Upper lobe of left lung (tissue), 6 donors: ENCODE measurements around the gene SEMA4D. TPM values are rescaled to one million over a fixed set of nuclear protein-coding genes. Genes with fewer than 3 reads are reported as not detected.
A peak's percentile ranks its signal among the peaks of the same experiment; 100 is the strongest.

Source experiments
- ATAC-seq, 2 donors: fragments of 200-7000 bp; cut with Tn5 transposase; one replicate each; pipeline ENCODE4 v1.9.1; 2022; ENCODE audit warnings: mild to moderate bottlenecking in 2 of 2, moderate library complexity in 2 of 2; ENCODE audit not compliant: low FRiP score in 2 of 2
- DNase-seq, 2 donors: peaks; one replicate each; pipeline ENCODE4 v3.0.0-alpha.2; 2019 to 2020
- H3K27ac ChIP-seq, 4 donors: fragments of 200-600 bp; sonication (generic); one replicate each; pipeline ENCODE4 v1.5.1; 2016 to 2019
- H3K27me3 ChIP-seq, 4 donors: fragments of 200-600 bp; sonication (generic); one replicate each; pipeline ENCODE4 v1.5.1; 2017 to 2019
- H3K36me3 ChIP-seq, 4 donors: fragments of 200-600 bp; sonication (generic); one replicate each; pipeline ENCODE4 v1.5.1; 2016 to 2019
- H3K4me1 ChIP-seq, 4 donors: fragments of 200-600 bp; sonication (generic); one replicate each; pipeline ENCODE4 v1.5.1; 2018 to 2019
- H3K4me3 ChIP-seq, 4 donors: fragments of 200-600 bp; sonication (generic); one replicate each; pipeline ENCODE4 v1.5.1; 2017 to 2019; ENCODE audit warnings: mild to moderate bottlenecking in 2 of 4, moderate library complexity in 1 of 4
- H3K9me3 ChIP-seq, 4 donors: fragments of 200-600 bp; sonication (generic); one replicate each; pipeline ENCODE4 v1.5.1; 2018 to 2019
- CTCF ChIP-seq, 6 experiments: fragments of 450-650 bp in 4 of 6; fragments of 200-600 bp in 2 of 6; sonication (generic) in 2 of 6; IDR thresholded peaks; one replicate each; pipeline ENCODE4 v1.5.1; 2016 to 2019; ENCODE audit warnings: antibody characterized with exemption in 6 of 6
- EP300 ChIP-seq, 4 donors: sonication (generic); formaldehyde crosslinking; IDR thresholded peaks; one replicate each; pipeline ENCODE4 v1.5.1; 2017; ENCODE audit warnings: antibody characterized with exemption in 4 of 4, control low read depth in 2 of 4
- POLR2A ChIP-seq, 4 donors: fragments of 450-650 bp; IDR thresholded peaks; one replicate each; pipeline ENCODE4 v1.5.1; 2016 to 2017; ENCODE audit warnings: antibody characterized with exemption in 4 of 4, mild to moderate bottlenecking in 2 of 4
- POLR2AphosphoS5 ChIP-seq, 2 donors: sonication (generic); formaldehyde crosslinking; IDR thresholded peaks; one replicate each; pipeline ENCODE4 v1.5.1; 2017; ENCODE audit warnings: antibody characterized with exemption in 2 of 2
- WGBS, 2 donors: methylation state at CpG; one replicate each; pipeline ENCODE4 v1.1.5; 2017 to 2018; 5-methylcytosine and 5-hydroxymethylcytosine counted together
- total RNA-seq, 6 donors: library from RNA; depleted of rRNA in 4 of 6; stranded (reverse); fragments of >200 nt in 4 of 6; gene quantifications; one replicate each; pipeline versions ENCODE4 v1.1.0 to v1.2.1, GENCODE V29; 2016 to 2021
- donor health status: DM: no; HTN: no; CAD: no; lungs with moderate emphysema.
- donor health status: DM: no; HTN: yes; CAD: no; lungs with severe emphysema.

Gene SEMA4D
- total RNA-seq, 6 donors from 2014 or later: 24.6 to 61.3 (median 41.8) TPM

- Histone ChIP-seq H3K27me3 (no peaks in the 10 kb centered on the region), H3K27ac (no peak overlapping the region), H3K4me3 (no peak overlapping the region), H3K4me1 (peaks cover 1 to 14% (median 3%) of the 10 kb centered on the region in 4 donors), H3K36me3 (peaks cover 9 to 24% (median 22%) of the 10 kb centered on the region in 4 donors), H3K9me3 (no peaks in the 10 kb centered on the region)
- TF ChIP-seq EP300 (IDR thresholded peaks at IDR 0.05): no peak
- no peak for TF ChIP-seq POLR2AphosphoS5 (IDR thresholded peaks at IDR 0.05)
- TF ChIP-seq POLR2A (IDR thresholded peaks at IDR 0.05): no peak
- no peak for TF ChIP-seq CTCF (IDR thresholded peaks at IDR 0.05)
- ATAC-seq (no peak), DNase-seq (no peak)
- WGBS, 2 donors: 92 to 93% methylated on average over 2 of the region's 2 CpGs
Measured at GRCh38 chr9:89365532-89365912, 132.4 kb downstream of the SEMA4D start.

- TF ChIP-seq POLR2AphosphoS5 (IDR thresholded peaks at IDR 0.05) (no peak), POLR2A (IDR thresholded peaks at IDR 0.05) (no peak)
- Histone ChIP-seq H3K36me3 (peaks cover 9 to 30% (median 24%) of the 10 kb centered on the region in 4 donors), H3K27me3 (no peaks in the 10 kb centered on the region), H3K9me3 (no peaks in the 10 kb centered on the region), H3K4me1 (peaks cover 7 to 20% (median 10%) of the 10 kb centered on the region in 4 donors), H3K4me3 (no peak overlapping the region), H3K27ac (no peak overlapping the region)
- DNase-seq (peak in 1 of 2 donors; percentile 73), ATAC-seq (no peak)
- WGBS, 2 donors: 88 to 91% methylated on average over 9 to 17 of the region's 17 CpGs
Measured at GRCh38 chr9:89364666-89365531, 133.0 kb downstream of the SEMA4D start.

- no peaks in the 10 kb centered on the region for H3K9me3 ChIP-seq
- peaks cover 9 to 38% (median 30%) of the 10 kb centered on the region in 4 donors for H3K36me3 ChIP-seq
- ATAC-seq: peak in 1 of 2 donors; percentile 16
- H3K27ac ChIP-seq: no peak overlapping the region
- no peak for DNase-seq
- peaks cover 12 to 27% (median 15%) of the 10 kb centered on the region in 4 donors for H3K4me1 ChIP-seq
- no peak overlapping the region for H3K4me3 ChIP-seq
- TF ChIP-seq EP300 (IDR thresholded peaks at IDR 0.05) (no peak), POLR2AphosphoS5 (IDR thresholded peaks at IDR 0.05) (no peak), CTCF (IDR thresholded peaks at IDR 0.05) (no peak), POLR2A (IDR thresholded peaks at IDR 0.05) (no peak)
- H3K27me3 ChIP-seq: no peaks in the 10 kb centered on the region
- 85 to 93% methylated on average over 7 to 9 of the region's 9 CpGs for WGBS, 2 donors
Measured at GRCh38 chr9:89363921-89364665, 133.8 kb downstream of the SEMA4D start.

GRCh38 chr9:89363311-89363670 is 134.6 kb downstream of the SEMA4D start:
- peaks cover 12 to 35% (median 17%) of the 10 kb centered on the region in 4 donors for H3K4me1 ChIP-seq
- no peaks in the 10 kb centered on the region for H3K27me3 ChIP-seq
- H3K9me3 ChIP-seq: no peaks in the 10 kb centered on the region
- 89 to 95% methylated on average over 6 of the region's 6 CpGs for WGBS, 2 donors
- ATAC-seq (no peak), DNase-seq (no peak)
- H3K27ac ChIP-seq: no peak overlapping the region
- TF ChIP-seq POLR2AphosphoS5 (IDR thresholded peaks at IDR 0.05) (no peak), CTCF (IDR thresholded peaks at IDR 0.05) (no peak), EP300 (IDR thresholded peaks at IDR 0.05) (no peak), POLR2A (IDR thresholded peaks at IDR 0.05) (no peak)
- peaks cover 15 to 46% (median 38%) of the 10 kb centered on the region in 4 donors for H3K36me3 ChIP-seq
- no peak overlapping the region for H3K4me3 ChIP-seq

- H3K27ac ChIP-seq: no peak overlapping the region
- no peak for TF ChIP-seq POLR2A (IDR thresholded peaks at IDR 0.05)
- TF ChIP-seq CTCF (IDR thresholded peaks at IDR 0.05): no peak
- no peak for TF ChIP-seq EP300 (IDR thresholded peaks at IDR 0.05)
- TF ChIP-seq POLR2AphosphoS5 (IDR thresholded peaks at IDR 0.05): no peak
- no peaks in the 10 kb centered on the region for H3K27me3 ChIP-seq
- peaks cover 20 to 51% (median 44%) of the 10 kb centered on the region in 4 donors for H3K36me3 ChIP-seq
- 81 to 88% methylated on average over 10 of the region's 10 CpGs for WGBS, 2 donors
- peaks cover 12 to 35% (median 17%) of the 10 kb centered on the region in 4 donors for H3K4me1 ChIP-seq
- no peak overlapping the region for H3K4me3 ChIP-seq
- ATAC-seq: no peak
- DNase-seq: no peak
- no peaks in the 10 kb centered on the region for H3K9me3 ChIP-seq
Measured at GRCh38 chr9:89362647-89363310, 135.1 kb downstream of the SEMA4D start.
